HG03025 (cell line): ENCODE data around the gene SLC18A2.

ENCODE experiments used
- ATAC-seq: cut with Tn5 transposase; IDR thresholded peaks from one replicate; pipeline ENCODE4 v1.9.1; 2021; ENCODE audit warnings: mild to moderate bottlenecking, moderate library complexity; ENCODE audit not compliant: unreplicated experiment, low FRiP score

The SLC18A2 gene

GRCh38 chr10:117306674-117307073 lies 65.8 kb downstream of the SLC18A2 start:
- ATAC-seq: no peak

- ATAC-seq: no peak
Measured at GRCh38 chr10:117311261-117311660, 70.3 kb downstream of the SLC18A2 start.

DNA sequence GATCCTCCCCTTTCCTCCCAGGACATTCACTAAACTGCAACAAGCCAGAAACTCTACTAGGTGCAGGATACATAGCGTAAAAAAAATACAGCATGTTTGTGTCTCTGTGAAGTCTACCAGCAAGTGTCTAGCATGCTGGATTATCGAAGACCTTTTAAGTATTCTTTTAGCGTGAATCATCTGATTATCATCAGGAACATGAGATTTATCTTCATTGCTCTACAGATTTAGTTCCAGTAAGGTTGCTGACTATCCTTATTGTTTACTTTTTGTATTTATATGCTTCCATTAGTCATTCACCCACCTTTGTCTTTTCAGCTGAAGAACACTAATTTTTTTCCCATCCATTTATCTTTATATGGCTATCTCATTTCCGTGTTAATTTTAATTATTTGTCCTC lies 71.5 kb downstream of the SLC18A2 start:
- no peak for ATAC-seq

DNA sequence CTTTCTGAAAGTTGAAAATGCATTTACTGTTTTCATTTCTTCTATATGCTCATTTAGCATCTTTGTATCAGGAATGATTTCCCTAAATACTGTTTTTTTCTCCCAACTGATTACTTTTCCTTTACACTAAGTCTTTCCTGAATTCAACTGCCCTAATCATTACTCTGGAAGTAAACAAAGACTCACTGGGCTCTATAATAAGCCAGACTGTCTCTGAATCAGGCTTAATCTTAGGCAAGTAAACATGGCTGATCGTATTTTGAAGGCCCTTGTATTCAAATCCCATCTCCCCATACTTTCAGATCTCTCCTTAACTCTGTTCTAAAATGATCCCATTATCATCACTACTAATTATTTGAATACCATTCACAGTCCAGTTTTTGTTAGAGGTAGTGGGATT lies 72.7 kb downstream of the SLC18A2 start:
- ATAC-seq: no peak

DNA sequence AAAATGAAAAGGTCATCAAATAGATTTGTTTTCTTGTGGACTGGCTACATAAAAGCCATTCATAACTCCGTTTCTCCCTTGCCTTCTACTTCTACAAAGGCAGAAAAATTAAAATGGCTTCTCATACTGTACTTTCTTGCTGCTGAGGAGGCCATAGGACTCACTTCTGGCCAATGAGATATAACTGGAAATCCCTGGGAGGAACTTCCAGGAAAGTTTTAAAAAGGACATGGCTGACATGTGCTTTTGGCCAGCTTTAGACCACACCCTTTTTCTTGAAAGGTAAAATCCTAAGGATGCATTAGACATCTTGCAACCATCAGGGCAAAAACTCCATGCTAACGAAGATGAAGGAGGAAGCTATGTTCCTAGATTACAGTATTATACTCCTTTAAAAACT lies 75.8 kb downstream of the SLC18A2 start:
- no peak for ATAC-seq

DNA sequence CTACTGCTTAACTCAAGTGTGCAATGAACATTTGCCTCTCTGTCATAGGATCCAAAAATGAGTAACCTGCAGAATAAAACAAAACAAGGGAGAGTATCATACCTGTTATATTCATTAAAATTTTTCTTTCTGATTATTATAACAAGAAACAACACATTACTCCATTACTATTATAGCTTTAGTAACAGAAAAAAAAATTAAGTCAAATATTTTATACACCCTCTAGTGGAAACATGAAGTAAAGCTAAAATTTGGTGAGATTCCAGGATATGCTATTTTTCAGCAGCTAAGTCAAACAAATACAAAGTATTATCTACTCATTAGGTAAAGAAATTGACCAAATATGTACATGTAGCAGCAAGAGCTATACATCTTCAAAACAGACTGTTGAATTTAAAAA lies 78.0 kb downstream of the SLC18A2 start:
- ATAC-seq: no peak

- no peak for ATAC-seq
Measured at GRCh38 chr10:117320050-117320665, 79.2 kb downstream of the SLC18A2 start.

DNA sequence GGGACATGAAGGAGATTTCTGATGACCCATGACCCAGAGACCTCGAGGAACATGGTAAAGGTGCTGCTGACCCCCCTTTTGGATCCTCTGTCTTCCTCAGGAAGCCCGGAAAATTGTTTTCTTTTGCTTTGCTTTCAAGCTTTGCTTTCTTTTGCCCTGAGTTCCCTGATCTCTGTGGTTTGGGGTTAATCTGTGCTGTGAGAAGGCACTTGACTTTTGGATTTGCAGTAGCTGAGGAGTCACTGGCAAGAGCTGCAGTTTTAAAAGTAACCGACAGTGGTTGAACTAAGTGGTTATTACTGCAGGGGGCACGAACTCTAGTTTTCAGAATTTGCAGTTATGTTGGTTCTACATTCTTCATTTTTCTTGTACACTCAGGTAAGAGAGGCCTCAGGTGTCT lies 81.3 kb downstream of the SLC18A2 start:
- ATAC-seq: no peak

DNA sequence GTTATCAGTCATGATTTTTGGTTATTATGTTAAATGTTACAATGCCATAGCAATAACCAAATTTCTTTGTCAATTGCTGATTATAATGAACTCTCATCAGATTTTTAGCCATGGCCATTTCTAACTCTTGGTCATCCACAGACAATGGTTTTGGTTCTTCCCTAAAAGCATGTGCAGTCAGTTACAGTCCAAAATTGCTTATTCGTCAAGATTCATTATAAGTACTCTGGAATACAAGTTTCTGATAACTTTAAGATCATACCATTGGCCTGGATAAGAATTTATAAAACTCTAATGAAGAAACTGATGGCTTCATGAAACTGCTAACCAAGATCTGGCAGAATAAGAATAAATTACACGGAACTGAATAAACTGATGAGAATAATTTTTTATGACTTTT lies 83.5 kb downstream of the SLC18A2 start:
- ATAC-seq: no peak

- no peak for ATAC-seq
Measured at GRCh38 chr10:117327262-117327661, 86.3 kb downstream of the SLC18A2 start.
